GM18502 (cell line): ENCODE data around the gene CYLD.

ENCODE experiments used
- ATAC-seq: cut with Tn5 transposase; IDR thresholded peaks from one replicate; pipeline ENCODE4 v1.9.1; 2021; ENCODE audit warnings: mild to moderate bottlenecking; ENCODE audit not compliant: unreplicated experiment, poor library complexity

The CYLD gene

GRCh38 chr16:50814052-50814451 lies 72.2 kb downstream of the CYLD start:
- ATAC-seq = no peak

- no peak for ATAC-seq
Observed at GRCh38 chr16:50814541-50814940, 72.7 kb downstream of the CYLD start.

GRCh38 chr16:50815382-50815781 lies 73.5 kb downstream of the CYLD start:
- no peak for ATAC-seq

GRCh38 chr16:50816901-50817555 lies 75.1 kb downstream of the CYLD start:
- no peak for ATAC-seq

GRCh38 chr16:50818380-50818779 lies 76.5 kb downstream of the CYLD start:
- no peak for ATAC-seq

- ATAC-seq = no peak
Observed at GRCh38 chr16:50819706-50820105, 77.8 kb downstream of the CYLD start.

- no peak for ATAC-seq
Observed at GRCh38 chr16:50820225-50820624, 78.3 kb downstream of the CYLD start.

- no peak for ATAC-seq
Observed at GRCh38 chr16:50821586-50821985, 79.7 kb downstream of the CYLD start.

GRCh38 chr16:50822671-50823070 lies 80.8 kb downstream of the CYLD start:
- ATAC-seq = no peak

- ATAC-seq = no peak
Observed at GRCh38 chr16:50826797-50827316, 85.0 kb downstream of the CYLD start.

GRCh38 chr16:50828164-50828702 lies 86.3 kb downstream of the CYLD start:
- ATAC-seq = no peak

- no peak for ATAC-seq
Observed at GRCh38 chr16:50830698-50831097, 88.8 kb downstream of the CYLD start.

- no peak for ATAC-seq
Observed at GRCh38 chr16:50831751-50832150, 89.9 kb downstream of the CYLD start.

- ATAC-seq = no peak
Observed at GRCh38 chr16:50833929-50834328, 92.0 kb downstream of the CYLD start.

GRCh38 chr16:50834701-50835100 lies 92.8 kb downstream of the CYLD start:
- no peak for ATAC-seq

GRCh38 chr16:50835358-50836060 lies 93.6 kb downstream of the CYLD start:
- ATAC-seq = no peak

GRCh38 chr16:50836121-50836621 lies 94.3 kb downstream of the CYLD start:
- ATAC-seq = no peak

GRCh38 chr16:50837324-50837723 lies 95.4 kb downstream of the CYLD start:
- ATAC-seq = no peak

GRCh38 chr16:50838165-50838564 lies 96.3 kb downstream of the CYLD start:
- ATAC-seq = no peak

- ATAC-seq = no peak
Observed at GRCh38 chr16:50838885-50839284, 97.0 kb downstream of the CYLD start.

- ATAC-seq = no peak
Observed at GRCh38 chr16:50839356-50839755, 97.5 kb downstream of the CYLD start.
